Frontal cortex (tissue), 4 donors: ENCODE data around the gene ZNF468. TPM values are rescaled to one million over a fixed set of nuclear protein-coding genes. Genes with fewer than 3 reads are reported as not detected.
"Not testable (repeated sequence)": the region's sequence is repeated elsewhere in the genome, so short reads cannot be mapped to it uniquely, and the experiment has no call there.

Experiments
- DNase-seq, 2 donors: peaks; one replicate each; pipeline ENCODE4 v3.0.0; 2012; ENCODE audit warnings: low spot score in 2 of 2
- FAIRE-seq: peaks from 2 replicates; lab custom pipeline; 2012; peaks lifted over from hg19 to GRCh38; lab: Jason Lieb, UNC
- small RNA-seq: library from RNA; depleted of rRNA; stranded (forward); fragments of <200 nt; gene quantifications from one replicate; pipeline ENCODE3, GENCODE V24; 2014
- total RNA-seq: library from RNA; depleted of rRNA; stranded (reverse); fragments of >200 nt; gene quantifications from one replicate; pipeline ENCODE4 v1.2.3, GENCODE V29; 2014
- donor health status: control.
- donor health status: control.
- donor health status: control.

ZNF468 gene
- total RNA-seq, 1 donor from 2014 or later, result 57.9 TPM

- DNase-seq, FAIRE-seq: not testable (repeated sequence)
Measured at GRCh38 chr19:52833541-52833940, 23.9 kb downstream of the ZNF468 start.

DNA sequence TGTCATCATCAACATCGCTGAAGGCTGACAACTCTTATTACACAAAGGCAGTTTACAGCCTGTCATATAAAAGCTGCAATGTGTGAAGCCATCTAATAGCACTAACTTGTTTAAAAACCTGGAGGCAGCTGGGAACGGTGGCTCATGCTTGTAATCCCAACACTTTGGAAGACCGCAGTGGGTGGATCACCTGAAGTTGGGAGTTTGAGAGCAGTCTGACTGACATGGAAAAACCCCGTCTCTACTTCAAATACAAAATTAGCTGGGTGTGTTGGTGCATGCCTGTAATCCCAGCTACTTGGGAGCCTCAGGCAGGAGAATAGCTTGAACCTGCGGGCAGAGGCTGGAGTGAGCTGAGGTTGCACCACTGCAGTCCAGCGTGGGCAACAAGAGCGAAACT, 27.6 kb downstream of the ZNF468 start:
- not testable (repeated sequence) for FAIRE-seq, DNase-seq

GRCh38 chr19:52825765-52826164, 31.7 kb downstream of the ZNF468 start:
- DNase-seq (no peak), FAIRE-seq (no peak)

DNA sequence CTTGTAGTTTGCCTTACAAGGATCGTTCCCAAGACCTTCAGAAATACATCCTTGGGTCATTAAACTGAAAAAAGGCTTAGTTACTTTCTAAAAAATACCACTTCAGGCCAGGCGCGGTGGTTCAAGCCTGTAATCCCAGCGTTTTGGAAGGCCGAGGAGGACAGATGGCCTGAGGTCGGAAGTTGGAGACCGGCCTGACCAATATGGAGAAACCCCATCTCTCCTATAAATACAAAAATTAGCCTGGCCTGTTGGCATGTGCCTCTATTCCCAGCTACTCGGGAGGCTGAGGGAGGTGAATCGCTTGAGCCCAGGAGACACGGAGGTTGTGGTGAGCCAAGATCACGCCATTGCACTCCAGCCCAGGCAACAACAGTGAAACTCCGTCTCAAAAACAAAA, 33.7 kb downstream of the ZNF468 start:
- no peak for FAIRE-seq
- DNase-seq, result no peak

GRCh38 chr19:52821204-52821960, 36.0 kb downstream of the ZNF468 start, which contains the start of gene ZNF28:
TSS of gene ZNF28 (minus strand) at chr19:52821633. CDS start at chr19:52817958, 3,675 bp downstream.
- not testable (repeated sequence) for FAIRE-seq
- DNase-seq, result peak in 1 of 2 donors; percentile 55

- FAIRE-seq, DNase-seq: not testable (repeated sequence)
Measured at GRCh38 chr19:52820472-52821203, 36.8 kb downstream of the ZNF468 start.

GRCh38 chr19:52809801-52810200, 47.6 kb downstream of the ZNF468 start:
- DNase-seq (no peak), FAIRE-seq (no peak)

GRCh38 chr19:52799950-52800640, 57.3 kb downstream of the ZNF468 start:
- not testable (repeated sequence) for FAIRE-seq, DNase-seq

DNA sequence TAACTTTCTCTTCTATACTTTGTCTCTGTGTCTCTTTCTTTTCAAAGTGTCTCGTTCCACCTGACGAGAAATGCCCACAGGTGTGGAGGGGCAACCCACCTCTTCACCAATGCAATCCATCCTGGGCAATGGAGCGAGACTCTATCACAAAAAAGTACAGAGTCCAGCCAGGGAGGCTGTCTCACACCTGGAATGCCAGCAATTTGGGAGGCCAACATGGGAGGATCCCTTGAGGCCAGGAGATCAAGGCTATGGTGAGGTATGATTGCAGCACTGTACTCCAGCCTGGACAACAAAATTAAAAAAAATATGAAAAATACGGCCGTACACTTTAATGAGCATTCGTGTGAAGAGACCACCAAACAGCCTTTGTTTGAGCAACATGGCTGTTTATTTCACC, 68.0 kb downstream of the ZNF468 start:
- FAIRE-seq, result no peak
- DNase-seq, result no peak

Small RNAs within 50 kb of the gene (small RNA-seq; reads per million reads assigned to genes)
- gene ZNF320, result 0.23 reads per million

Other genes starting within 250 kb of the ZNF468 start
- gene ZNF83, start 219.3 kb downstream of the ZNF468 start, total RNA-seq, result 29.3 TPM
- 20.4 TPM for gene ZNF611, start 122.6 kb downstream of the ZNF468 start, total RNA-seq
- gene ZNF600, start 70.8 kb downstream of the ZNF468 start, total RNA-seq, result 0.41 TPM
- gene ZNF28, start 36.0 kb downstream of the ZNF468 start, total RNA-seq, result 36.3 TPM
- 32.2 TPM for gene ZNF320, start 40.0 kb upstream of the ZNF468 start, total RNA-seq
- gene ZNF888, start 65.8 kb upstream of the ZNF468 start, total RNA-seq, result 3.3 TPM
- gene ZNF816, start 105.3 kb upstream of the ZNF468 start, total RNA-seq, result 2.4 TPM
- not detected for gene ERVV-1, start 156.3 kb upstream of the ZNF468 start, total RNA-seq
- not detected for gene ERVV-2, start 187.1 kb upstream of the ZNF468 start, total RNA-seq
- gene ZNF160, start 245.8 kb upstream of the ZNF468 start, total RNA-seq, result 26.5 TPM